OCI-LY3 (cell line): ENCODE data around the gene RNF14.
A peak's percentile ranks its signal among the peaks of the same experiment; 100 is the strongest.

Source experiments
- H2AFZ ChIP-seq: fragments of 200-600, 300-600 bp; shearing (Covaris generic); 2 replicates; pipeline ENCODE4 v1.6.0; 2014; ENCODE audit warnings: antibody characterized with exemption, low read depth, low read length
- H3K27ac ChIP-seq: fragments of 200-600, 300-600 bp; sonication (generic); 2 replicates; pipeline ENCODE4 v1.5.1; 2014; ENCODE audit warnings: mild to moderate bottlenecking, low read length, moderate library complexity, mixed read lengths
- H3K27me3 ChIP-seq: fragments of 200-600, 300-600 bp; sonication (generic); 2 replicates; pipeline ENCODE4 v1.6.1; 2014; ENCODE audit warnings: low read depth, low read length, mixed read lengths
- H3K36me3 ChIP-seq: fragments of 200-600, 300-600 bp; sonication (generic); replicated peaks from 2 replicates; pipeline ENCODE3; 2014; ENCODE audit warnings: low read depth, low read length, mixed read lengths
- H3K4me1 ChIP-seq: fragments of 300-600, 200-600 bp; sonication (generic); 2 replicates; pipeline ENCODE4 v1.6.1; 2014; ENCODE audit warnings: low read length, mixed read lengths
- H3K4me2 ChIP-seq: fragments of 200-600, 300-600 bp; sonication (generic); 2 replicates; pipeline ENCODE4 v1.6.1; 2014; ENCODE audit warnings: low read length, mixed read lengths
- H3K4me3 ChIP-seq: fragments of 300-600, 200-600 bp; sonication (generic); 2 replicates; pipeline ENCODE4 v1.5.1; 2014; ENCODE audit warnings: antibody characterized with exemption, mild to moderate bottlenecking, low read length, moderate library complexity
- H3K79me2 ChIP-seq: fragments of 300-600, 200-600 bp; shearing (Covaris generic); 2 replicates; pipeline ENCODE4 v1.6.1; 2014; ENCODE audit warnings: mild to moderate bottlenecking, low read length, mixed read lengths
- H3K9ac ChIP-seq: fragments of 300-600, 200-600 bp; shearing (Covaris generic); 2 replicates; pipeline ENCODE4 v1.6.0; 2014; ENCODE audit warnings: mild to moderate bottlenecking, low read length, moderate library complexity
- H3K9me3 ChIP-seq: fragments of 200-600, 300-600 bp; shearing (Covaris generic); 2 replicates; pipeline ENCODE4 v1.6.1; 2014; ENCODE audit warnings: low read length, mixed read lengths; ENCODE audit not compliant: insufficient read depth
- H4K20me1 ChIP-seq: fragments of 200-600, 300-600 bp; sonication (generic); 2 replicates; pipeline ENCODE4 v1.6.1; 2016; ENCODE audit warnings: low read length, mixed read lengths; ENCODE audit not compliant: insufficient read depth
- CTCF ChIP-seq: fragments of 200-600, 300-600 bp; sonication (generic); IDR thresholded peaks from 2 replicates; pipeline ENCODE4 v1.5.1; 2014; ENCODE audit warnings: antibody characterized with exemption, low read length, low read depth
- EZH2phosphoT487 ChIP-seq: fragments of 200-600 bp; shearing (Covaris generic); IDR thresholded peaks from 2 replicates; pipeline ENCODE4 v1.6.1; 2018; ENCODE audit warnings: antibody characterized with exemption, mixed run types, low read depth

The RNF14 gene

GRCh38 chr5:142003266-142003800, 34.4 kb downstream of the RNF14 start:
- TF ChIP-seq CTCF (no peak), EZH2phosphoT487 (no peak)
- Histone ChIP-seq H3K9me3 (no peaks in the 10 kb centered on the region), H3K36me3 (peaks cover 41% of the 10 kb centered on the region), H3K4me3 (no peak overlapping the region), H3K9ac (no peak overlapping the region), H2AFZ (no peak overlapping the region), H3K4me1 (peaks cover 30% of the 10 kb centered on the region), H4K20me1 (no peaks in the 10 kb centered on the region), H3K27ac (no peak overlapping the region), H3K4me2 (no peak overlapping the region), H3K27me3 (no peaks in the 10 kb centered on the region), H3K79me2 (no peaks in the 10 kb centered on the region)

- H3K79me2 ChIP-seq, result no peaks in the 10 kb centered on the region
- peak overlapping the region; percentile 45 for H3K4me2 ChIP-seq
- peaks cover 30% of the 10 kb centered on the region for H3K4me1 ChIP-seq
- H3K9me3 ChIP-seq, result no peaks in the 10 kb centered on the region
- H2AFZ ChIP-seq, result no peak overlapping the region
- no peak overlapping the region for H3K9ac ChIP-seq
- no peaks in the 10 kb centered on the region for H3K27me3 ChIP-seq
- TF ChIP-seq EZH2phosphoT487, result no peak
- no peak for TF ChIP-seq CTCF
- H3K36me3 ChIP-seq, result peaks cover 28% of the 10 kb centered on the region
- H3K4me3 ChIP-seq, result no peak overlapping the region
- peak overlapping the region; percentile 45 for H3K27ac ChIP-seq
- no peaks in the 10 kb centered on the region for H4K20me1 ChIP-seq
These were observed 37.7 kb downstream of the RNF14 start for GRCh38 chr5:142006363-142007236.

GRCh38 chr5:142007237-142007544, 38.3 kb downstream of the RNF14 start:
- Histone ChIP-seq H3K4me3 (no peak overlapping the region), H3K27me3 (no peaks in the 10 kb centered on the region), H3K27ac (peak overlapping the region; percentile 35), H3K9ac (no peak overlapping the region), H4K20me1 (no peaks in the 10 kb centered on the region), H3K79me2 (peaks cover under 1% of the 10 kb centered on the region; the same call in 1 of the 2 replicates), H2AFZ (no peak overlapping the region), H3K4me1 (peaks cover 33% of the 10 kb centered on the region), H3K36me3 (peaks cover 24% of the 10 kb centered on the region), H3K9me3 (no peaks in the 10 kb centered on the region), H3K4me2 (peak overlapping the region; percentile 45)
- no peak for TF ChIP-seq CTCF
- no peak for TF ChIP-seq EZH2phosphoT487

GRCh38 chr5:142008813-142009212, 39.9 kb downstream of the RNF14 start:
- Histone ChIP-seq H3K36me3 (peaks cover 18% of the 10 kb centered on the region), H3K4me1 (peaks cover 33% of the 10 kb centered on the region)

More at GRCh38 chr5:142008813-142009212, 39.9 kb downstream of the RNF14 start:
- Histone ChIP-seq H3K27ac (no peak overlapping the region), H3K79me2 (peaks cover 2% of the 10 kb centered on the region; the same call in 1 of the 2 replicates), H4K20me1 (no peaks in the 10 kb centered on the region), H3K4me3 (no peak overlapping the region), H3K27me3 (no peaks in the 10 kb centered on the region), H3K9ac (no peak overlapping the region), H2AFZ (no peak overlapping the region), H3K4me2 (no peak overlapping the region), H3K9me3 (no peaks in the 10 kb centered on the region)
- TF ChIP-seq EZH2phosphoT487 (no peak), CTCF (no peak)
